MM.1S (cell line): Measurements from ENCODE around the gene KRT37.

Experiments
- DNase-seq: peaks from one replicate; pipeline ENCODE4 v3.0.0-alpha.2; 2015
- H2AFZ ChIP-seq: fragments of 300-600 bp; sonication (generic); 2 replicates; pipeline ENCODE4 v1.6.0; 2016; ENCODE audit warnings: antibody characterized with exemption, low read length
- H3F3A ChIP-seq: fragments of 300-600 bp; sonication (generic); 2 replicates; pipeline ENCODE4 v1.6.1; 2016; ENCODE audit warnings: mild to moderate bottlenecking, antibody characterized with exemption, low read length, moderate library complexity, mixed read lengths; ENCODE audit not compliant: insufficient read depth
- H3K27ac ChIP-seq: fragments of 300-600 bp; sonication (generic); 2 replicates; pipeline ENCODE4 v1.5.1; 2016; ENCODE audit warnings: mild to moderate bottlenecking, low read length
- H3K27me3 ChIP-seq: fragments of 300-600 bp; sonication (generic); replicated peaks from 2 replicates; pipeline ENCODE4 v1.6.0; 2016; ENCODE audit warnings: low read length; ENCODE audit not compliant: insufficient read depth
- H3K36me3 ChIP-seq: fragments of 300-600 bp; sonication (generic); replicated peaks from 2 replicates; pipeline ENCODE4 v1.6.1; 2016; ENCODE audit warnings: mild to moderate bottlenecking, low read length, mixed read lengths; ENCODE audit not compliant: insufficient read depth
- H3K4me1 ChIP-seq: fragments of 300-600 bp; sonication (generic); 2 replicates; pipeline ENCODE4 v1.6.1; 2016; ENCODE audit warnings: low read length, mixed read lengths
- H3K4me2 ChIP-seq: fragments of 300-600 bp; sonication (generic); 2 replicates; pipeline ENCODE4 v1.6.0; 2016; ENCODE audit warnings: low read depth, low read length
- H3K4me3 ChIP-seq: fragments of 300-600 bp; sonication (generic); 2 replicates; pipeline ENCODE4 v1.5.1; 2016; ENCODE audit warnings: low read length, mixed read lengths
- H3K79me2 ChIP-seq: fragments of 300-600 bp; sonication (generic); 2 replicates; pipeline ENCODE4 v1.6.1; 2016; ENCODE audit warnings: mixed run types, low read length, mixed read lengths
- H3K9ac ChIP-seq: fragments of 300-600 bp; sonication (generic); 2 replicates; pipeline ENCODE4 v1.6.1; 2016; ENCODE audit warnings: low read length, mixed read lengths
- H3K9me2 ChIP-seq: fragments of 300-600 bp; sonication (generic); replicated peaks from 2 replicates; pipeline ENCODE4 v1.6.1; 2016; ENCODE audit warnings: mild to moderate bottlenecking, low read length, mixed read lengths; ENCODE audit not compliant: insufficient read depth
- H3K9me3 ChIP-seq: fragments of 300-600 bp; sonication (generic); replicated peaks from 2 replicates; pipeline ENCODE4 v1.6.1; 2016; ENCODE audit warnings: mild to moderate bottlenecking, low read length, mixed read lengths; ENCODE audit not compliant: insufficient read depth
- H4K20me1 ChIP-seq: fragments of 300-600 bp; sonication (generic); 2 replicates; pipeline ENCODE4 v1.6.1; 2016; ENCODE audit warnings: mild to moderate bottlenecking, low read length, moderate library complexity, mixed read lengths; ENCODE audit not compliant: insufficient read depth
- EZH2 ChIP-seq: fragments of 300-600 bp; sonication (generic); optimal IDR thresholded peaks from 2 replicates; pipeline ENCODE3; 2017; ENCODE audit warnings: low read depth, mild to moderate bottlenecking, antibody characterized with exemption, low read length, mixed read lengths
- EZH2phosphoT487 ChIP-seq: fragments of 300-600 bp; sonication (generic); IDR thresholded peaks from 2 replicates; pipeline ENCODE4 v1.6.1; 2018; ENCODE audit warnings: antibody characterized with exemption, low read length
- TF ChIP-seq, protein P1 (sequence below): fragments of 300-600 bp; sonication (generic); IDR thresholded peaks from 2 replicates; pipeline ENCODE4 v1.5.1; 2016; ENCODE audit warnings: antibody characterized with exemption, low read length, mixed read lengths

Gene KRT37

GRCh38 chr17:41390411-41390938 lies 33.9 kb downstream of the KRT37 start:
- H3K4me1 ChIP-seq, result no peaks in the 10 kb centered on the region
- DNase-seq, result no peak
- TF ChIP-seq EZH2phosphoT487, result no peak
- TF ChIP-seq, protein P1, sequence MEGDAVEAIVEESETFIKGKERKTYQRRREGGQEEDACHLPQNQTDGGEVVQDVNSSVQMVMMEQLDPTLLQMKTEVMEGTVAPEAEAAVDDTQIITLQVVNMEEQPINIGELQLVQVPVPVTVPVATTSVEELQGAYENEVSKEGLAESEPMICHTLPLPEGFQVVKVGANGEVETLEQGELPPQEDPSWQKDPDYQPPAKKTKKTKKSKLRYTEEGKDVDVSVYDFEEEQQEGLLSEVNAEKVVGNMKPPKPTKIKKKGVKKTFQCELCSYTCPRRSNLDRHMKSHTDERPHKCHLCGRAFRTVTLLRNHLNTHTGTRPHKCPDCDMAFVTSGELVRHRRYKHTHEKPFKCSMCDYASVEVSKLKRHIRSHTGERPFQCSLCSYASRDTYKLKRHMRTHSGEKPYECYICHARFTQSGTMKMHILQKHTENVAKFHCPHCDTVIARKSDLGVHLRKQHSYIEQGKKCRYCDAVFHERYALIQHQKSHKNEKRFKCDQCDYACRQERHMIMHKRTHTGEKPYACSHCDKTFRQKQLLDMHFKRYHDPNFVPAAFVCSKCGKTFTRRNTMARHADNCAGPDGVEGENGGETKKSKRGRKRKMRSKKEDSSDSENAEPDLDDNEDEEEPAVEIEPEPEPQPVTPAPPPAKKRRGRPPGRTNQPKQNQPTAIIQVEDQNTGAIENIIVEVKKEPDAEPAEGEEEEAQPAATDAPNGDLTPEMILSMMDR, result no peak
- TF ChIP-seq EZH2, result no peak
- H3F3A ChIP-seq, result no peaks in the 10 kb centered on the region
- no peak overlapping the region for H3K9ac ChIP-seq
- H3K79me2 ChIP-seq, result no peaks in the 10 kb centered on the region
- H4K20me1 ChIP-seq, result no peaks in the 10 kb centered on the region
- H3K9me3 ChIP-seq, result no peaks in the 10 kb centered on the region
- H2AFZ ChIP-seq, result no peak overlapping the region
- H3K27me3 ChIP-seq, result 0 out of 2 replicates have a peak, but pooled peaks cover 4% of the 10 kb centered on the region
- H3K4me2 ChIP-seq, result no peak overlapping the region
- no peak overlapping the region for H3K4me3 ChIP-seq
- no peaks in the 10 kb centered on the region for H3K9me2 ChIP-seq
- H3K27ac ChIP-seq, result no peak overlapping the region
- no peaks in the 10 kb centered on the region for H3K36me3 ChIP-seq

- Histone ChIP-seq H3K9me3 (no peaks in the 10 kb centered on the region), H4K20me1 (no peaks in the 10 kb centered on the region), H3K27me3 (no peaks in the 10 kb centered on the region), H3K27ac (no peak overlapping the region), H3K79me2 (no peaks in the 10 kb centered on the region), H3K36me3 (no peaks in the 10 kb centered on the region), H3K4me1 (no peaks in the 10 kb centered on the region), H3K9me2 (no peaks in the 10 kb centered on the region), H3K9ac (no peak overlapping the region), H3K4me3 (no peak overlapping the region), H2AFZ (no peak overlapping the region), H3K4me2 (no peak overlapping the region), H3F3A (no peaks in the 10 kb centered on the region)
- no peak for DNase-seq
- TF ChIP-seq EZH2, result no peak
- TF ChIP-seq, protein P1, result no peak
- TF ChIP-seq EZH2phosphoT487, result no peak
Observed at GRCh38 chr17:41387670-41388069, 36.7 kb downstream of the KRT37 start.

- no peak for DNase-seq
- no peaks in the 10 kb centered on the region for H4K20me1 ChIP-seq
- H3K4me3 ChIP-seq, result no peak overlapping the region
- H3K79me2 ChIP-seq, result no peaks in the 10 kb centered on the region
- no peak overlapping the region for H3K9ac ChIP-seq
- no peak overlapping the region for H3K27ac ChIP-seq
- no peak overlapping the region for H2AFZ ChIP-seq
- H3K4me1 ChIP-seq, result no peaks in the 10 kb centered on the region
- H3K9me2 ChIP-seq, result no peaks in the 10 kb centered on the region
- no peaks in the 10 kb centered on the region for H3K27me3 ChIP-seq
- no peaks in the 10 kb centered on the region for H3K9me3 ChIP-seq
- no peaks in the 10 kb centered on the region for H3F3A ChIP-seq
- TF ChIP-seq, protein P1, result no peak
- no peak for TF ChIP-seq EZH2phosphoT487
- no peak for TF ChIP-seq EZH2
- H3K36me3 ChIP-seq, result no peaks in the 10 kb centered on the region
- H3K4me2 ChIP-seq, result no peak overlapping the region
Observed at GRCh38 chr17:41386227-41386626, 38.2 kb downstream of the KRT37 start.
